ENCODE results near the gene MYBL2.

Gene MYBL2

DNA sequence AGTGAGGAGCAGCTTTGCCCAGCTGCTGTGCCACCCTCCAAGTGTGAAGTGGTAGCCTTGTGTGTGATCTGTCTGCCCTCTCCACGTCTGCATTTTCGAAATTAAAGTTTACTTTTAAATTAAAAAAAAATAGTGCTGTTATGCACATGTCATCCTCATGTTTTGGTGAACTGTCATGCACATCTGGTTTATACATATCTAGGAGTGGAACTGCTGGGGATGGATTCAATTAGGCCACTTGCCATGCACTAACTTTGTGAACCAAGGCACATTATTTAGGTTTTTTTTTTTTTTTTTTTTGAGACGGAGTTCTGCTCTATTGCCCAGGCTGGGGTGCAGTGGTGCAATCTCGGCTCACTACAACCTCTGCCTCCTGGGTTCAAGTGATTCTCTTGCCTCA is 56.3 kb downstream of the MYBL2 start:
- Mint-ChIP-seq H3K9me3 (ENCODE audit: low read depth) (no peaks in the 10 kb centered on the region), H3K4me3 (no peak overlapping the region), H3K36me3 (no peaks in the 10 kb centered on the region), H3K4me1 (ENCODE audit: low read depth) (peaks cover 75% of the 10 kb centered on the region), H3K27ac (peak overlapping the region; percentile 58), H3K27me3 (no peaks in the 10 kb centered on the region)

DNA sequence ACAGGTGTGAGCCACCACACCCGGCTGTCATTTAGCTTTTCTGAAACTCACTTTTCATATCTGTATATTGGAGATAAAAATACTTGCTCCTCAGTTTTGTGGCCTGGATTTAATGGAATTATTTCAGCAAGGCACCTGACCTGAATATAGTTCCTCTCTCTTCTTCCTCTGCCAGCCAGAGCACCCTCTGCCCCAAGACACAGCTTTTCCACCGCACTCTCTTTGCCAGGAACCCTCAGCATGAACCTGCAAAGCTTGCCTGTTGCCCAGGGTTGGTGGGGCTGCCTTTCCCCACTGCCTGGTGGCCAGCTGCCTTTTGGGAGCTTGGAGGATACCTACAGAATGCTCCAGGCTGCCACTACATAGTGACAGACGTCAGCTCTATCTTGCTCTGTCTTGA is 56.8 kb downstream of the MYBL2 start:
- peaks cover 2% of the 10 kb centered on the region for H3K36me3 Mint-ChIP-seq
- no peaks in the 10 kb centered on the region for H3K27me3 Mint-ChIP-seq
- H3K27ac Mint-ChIP-seq, result peak overlapping the region; percentile 30
- peak overlapping the region; percentile 40 for H3K4me3 Mint-ChIP-seq
- H3K9me3 Mint-ChIP-seq (ENCODE audit: low read depth), result peaks cover 3% of the 10 kb centered on the region
- peaks cover 77% of the 10 kb centered on the region for H3K4me1 Mint-ChIP-seq (ENCODE audit: low read depth)

DNA sequence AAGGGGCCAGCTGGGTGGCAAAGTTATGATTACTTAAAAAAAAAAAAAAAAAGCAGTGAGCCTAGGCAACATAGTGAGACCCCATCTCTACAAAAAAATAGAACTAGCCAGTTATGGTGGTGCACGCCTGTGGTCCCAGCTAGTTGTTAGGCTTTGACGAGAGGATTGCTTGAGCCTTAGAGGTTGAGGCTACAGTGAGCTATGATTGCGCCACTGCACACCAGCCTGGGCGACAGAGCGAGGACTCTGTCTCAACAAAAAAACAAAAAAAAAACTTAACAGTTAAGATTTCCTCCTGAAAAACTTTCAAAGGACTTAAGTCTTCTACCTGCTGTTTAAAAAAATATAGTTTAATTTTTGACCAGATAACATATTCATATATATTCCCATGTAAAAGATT is 57.5 kb downstream of the MYBL2 start:
- H3K36me3 Mint-ChIP-seq, result peaks cover 2% of the 10 kb centered on the region
- H3K4me3 Mint-ChIP-seq, result peak overlapping the region; percentile 40
- peaks cover 3% of the 10 kb centered on the region for H3K9me3 Mint-ChIP-seq (ENCODE audit: low read depth)
- H3K4me1 Mint-ChIP-seq (ENCODE audit: low read depth), result peaks cover 77% of the 10 kb centered on the region
- no peak overlapping the region for H3K27ac Mint-ChIP-seq
- no peaks in the 10 kb centered on the region for H3K27me3 Mint-ChIP-seq

DNA sequence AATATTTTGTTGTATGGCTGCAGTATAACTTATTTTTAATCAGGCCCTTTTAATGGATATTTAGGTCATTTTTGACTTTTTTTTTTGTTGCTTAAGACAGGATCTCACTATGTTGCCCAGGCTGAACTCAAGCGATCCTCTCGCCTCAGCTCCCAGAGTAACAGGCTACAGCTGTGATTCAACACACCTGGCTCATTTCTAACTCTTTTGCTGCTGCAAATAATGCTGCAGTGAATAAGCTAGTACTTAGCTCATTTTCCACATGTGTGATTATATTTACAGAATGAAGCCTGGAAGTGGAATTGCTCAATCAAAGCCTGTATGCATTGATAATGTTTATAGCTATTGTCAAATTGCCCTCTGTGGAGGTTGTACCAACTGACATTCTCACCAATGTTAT is 58.8 kb downstream of the MYBL2 start:
- Mint-ChIP-seq H3K4me1 (ENCODE audit: low read depth) (peaks cover 70% of the 10 kb centered on the region), H3K4me3 (no peak overlapping the region), H3K36me3 (peaks cover 2% of the 10 kb centered on the region), H3K27ac (peak overlapping the region; percentile 41), H3K9me3 (ENCODE audit: low read depth) (peaks cover 3% of the 10 kb centered on the region), H3K27me3 (no peaks in the 10 kb centered on the region)

DNA sequence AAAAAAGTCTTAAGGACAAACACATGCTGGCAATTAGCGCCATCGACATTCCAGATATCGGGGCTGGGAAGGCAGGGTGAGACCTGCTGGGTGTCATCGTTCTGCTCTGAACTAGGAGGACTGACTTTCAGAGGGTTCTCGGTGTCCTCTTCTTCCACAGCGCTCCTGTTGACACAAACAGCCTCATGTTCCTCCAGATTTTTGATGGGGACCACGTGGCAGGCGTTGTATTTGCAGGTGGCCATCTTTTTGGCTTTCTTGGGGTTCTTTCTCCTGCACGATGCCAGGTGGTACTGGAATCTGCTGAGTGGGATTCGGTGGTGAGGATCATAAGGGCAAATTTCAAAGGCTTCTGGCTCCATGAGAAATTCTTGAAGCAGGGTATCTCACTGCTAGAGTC is 59.4 kb downstream of the MYBL2 start:
- Mint-ChIP-seq H3K36me3 (peaks cover 2% of the 10 kb centered on the region), H3K4me3 (no peak overlapping the region), H3K27me3 (no peaks in the 10 kb centered on the region), H3K27ac (no peak overlapping the region), H3K9me3 (ENCODE audit: low read depth) (peaks cover 3% of the 10 kb centered on the region), H3K4me1 (ENCODE audit: low read depth) (peaks cover 65% of the 10 kb centered on the region)

DNA sequence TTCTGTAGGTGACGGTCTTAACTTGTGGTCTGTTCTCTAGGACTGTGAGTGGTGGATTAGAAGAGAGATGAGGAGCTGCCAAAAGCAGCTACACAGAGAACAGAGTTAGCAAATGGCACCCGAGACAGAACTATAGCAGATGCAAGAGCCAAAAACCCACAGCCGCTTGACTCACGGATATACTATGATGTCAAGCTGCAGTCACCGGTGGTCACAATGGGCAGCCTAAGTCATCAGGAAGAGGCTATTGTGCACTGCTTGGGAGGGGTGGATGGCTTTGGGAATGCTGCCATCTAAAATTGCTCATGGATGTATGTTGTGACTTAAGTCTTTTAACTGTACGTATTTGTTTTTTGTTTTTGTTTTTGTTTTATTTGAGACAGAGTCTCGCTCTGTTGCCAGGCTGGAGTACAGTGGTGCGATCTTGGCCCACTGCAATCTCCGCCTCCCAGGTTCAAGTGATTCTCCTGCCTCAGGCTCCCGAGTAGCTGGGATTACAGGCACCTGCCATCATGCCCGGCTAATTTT is 60.0 kb downstream of the MYBL2 start, which contains the start of gene GTSF1L:
TSS of gene GTSF1L (minus strand) at position 192 of the 528 bp plus-strand sequence. CDS start 308 bp downstream, outside the sequence.
- H3K27ac Mint-ChIP-seq, result peak within 1 kb of the TSS; percentile 41
- peaks cover 2% of the 10 kb centered on the region for H3K36me3 Mint-ChIP-seq
- H3K27me3 Mint-ChIP-seq, result no peaks in the 10 kb centered on the region
- peaks cover 3% of the 10 kb centered on the region for H3K9me3 Mint-ChIP-seq (ENCODE audit: low read depth)
- H3K4me1 Mint-ChIP-seq (ENCODE audit: low read depth), result peaks cover 67% of the 10 kb centered on the region
- H3K4me3 Mint-ChIP-seq, result no peak within 1 kb of the TSS

DNA sequence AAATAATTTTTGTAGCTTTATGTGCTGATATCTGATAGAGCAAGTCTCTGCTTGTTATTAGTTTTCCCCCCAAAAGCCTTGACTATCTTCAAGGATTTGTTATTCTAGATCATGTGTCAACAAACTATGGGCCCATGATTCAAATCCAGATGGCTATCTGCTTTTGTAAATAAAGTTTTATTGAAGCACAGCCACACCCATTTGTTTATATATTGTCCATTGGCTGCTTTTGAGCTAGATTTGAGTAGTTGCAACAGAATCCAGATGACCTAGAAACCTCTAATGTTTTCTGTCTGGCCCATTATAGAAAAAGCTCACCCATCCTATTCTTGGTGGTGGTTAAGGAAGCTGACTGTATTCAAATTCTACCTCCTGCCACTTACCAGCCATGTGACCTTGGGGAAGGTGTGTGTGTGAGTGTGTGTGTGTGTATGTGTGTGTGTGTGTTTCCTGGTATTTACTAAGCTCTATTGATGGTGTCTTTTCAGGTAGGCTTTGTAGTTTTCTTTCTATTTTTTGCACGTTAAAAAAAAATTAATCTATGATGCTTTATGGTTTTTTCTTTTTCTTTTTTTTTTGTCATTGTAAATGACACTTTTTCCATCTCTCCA is 61.2 kb downstream of the MYBL2 start:
- H3K27me3 Mint-ChIP-seq, result no peaks in the 10 kb centered on the region
- H3K4me1 Mint-ChIP-seq (ENCODE audit: low read depth), result peaks cover 68% of the 10 kb centered on the region
- no peak overlapping the region for H3K4me3 Mint-ChIP-seq
- peaks cover 2% of the 10 kb centered on the region for H3K36me3 Mint-ChIP-seq
- H3K27ac Mint-ChIP-seq, result peak overlapping the region; percentile 80
- H3K9me3 Mint-ChIP-seq (ENCODE audit: low read depth), result peaks cover 3% of the 10 kb centered on the region

DNA sequence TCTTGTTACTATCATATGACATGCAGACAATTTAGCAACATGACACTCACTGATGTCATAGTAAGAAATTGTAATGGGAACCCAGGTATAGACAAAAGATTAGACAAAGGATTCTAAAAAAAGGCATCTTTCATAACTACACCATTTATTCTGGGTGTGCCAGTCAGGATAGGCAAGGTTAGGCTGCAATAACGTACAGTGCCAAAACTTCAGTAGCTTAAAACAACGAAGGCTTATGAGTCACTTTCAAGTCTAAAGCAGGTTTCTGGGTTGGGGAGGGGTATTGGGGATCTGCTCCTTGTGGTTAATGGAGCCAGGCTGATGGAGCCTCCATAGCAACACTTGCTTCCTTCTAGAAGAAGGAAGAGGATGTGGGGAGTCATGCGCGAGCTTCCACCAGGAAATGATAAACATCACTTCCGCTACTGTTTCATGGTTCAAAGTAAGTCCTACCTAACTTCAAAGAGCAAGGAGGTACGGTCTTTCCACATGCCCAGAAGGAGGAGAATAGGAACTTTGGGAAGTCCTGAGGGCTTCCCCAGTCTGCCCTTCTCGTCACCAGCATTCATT is 61.9 kb downstream of the MYBL2 start:
- Mint-ChIP-seq H3K9me3 (ENCODE audit: low read depth) (peaks cover 3% of the 10 kb centered on the region), H3K4me1 (ENCODE audit: low read depth) (peaks cover 70% of the 10 kb centered on the region), H3K4me3 (no peak overlapping the region), H3K36me3 (peaks cover 2% of the 10 kb centered on the region), H3K27ac (peak overlapping the region; percentile 80), H3K27me3 (no peaks in the 10 kb centered on the region)

DNA sequence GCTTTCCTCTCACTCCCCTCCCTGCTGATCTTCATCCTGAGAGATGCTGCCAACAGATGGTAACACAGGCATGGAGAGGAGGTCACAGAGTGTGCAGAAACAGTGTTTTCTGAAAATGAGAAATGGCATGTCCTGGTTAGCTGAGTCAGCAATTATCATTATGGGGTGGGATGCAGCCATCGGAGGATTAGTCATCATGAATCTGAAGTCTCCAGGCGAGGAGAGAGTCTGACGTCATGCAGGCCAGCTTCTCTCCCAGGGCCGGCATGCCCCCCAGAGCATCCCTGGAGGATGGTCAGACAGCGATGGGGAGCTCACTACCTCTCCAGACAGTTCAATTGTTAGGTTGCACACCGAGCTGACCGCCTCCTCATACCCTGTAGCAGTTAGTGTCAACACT is 64.6 kb downstream of the MYBL2 start:
- no peaks in the 10 kb centered on the region for H3K27me3 Mint-ChIP-seq
- H3K9me3 Mint-ChIP-seq (ENCODE audit: low read depth), result peaks cover 3% of the 10 kb centered on the region
- no peak overlapping the region for H3K4me3 Mint-ChIP-seq
- peaks cover 2% of the 10 kb centered on the region for H3K36me3 Mint-ChIP-seq
- peaks cover 55% of the 10 kb centered on the region for H3K4me1 Mint-ChIP-seq (ENCODE audit: low read depth)
- H3K27ac Mint-ChIP-seq, result no peak overlapping the region

DNA sequence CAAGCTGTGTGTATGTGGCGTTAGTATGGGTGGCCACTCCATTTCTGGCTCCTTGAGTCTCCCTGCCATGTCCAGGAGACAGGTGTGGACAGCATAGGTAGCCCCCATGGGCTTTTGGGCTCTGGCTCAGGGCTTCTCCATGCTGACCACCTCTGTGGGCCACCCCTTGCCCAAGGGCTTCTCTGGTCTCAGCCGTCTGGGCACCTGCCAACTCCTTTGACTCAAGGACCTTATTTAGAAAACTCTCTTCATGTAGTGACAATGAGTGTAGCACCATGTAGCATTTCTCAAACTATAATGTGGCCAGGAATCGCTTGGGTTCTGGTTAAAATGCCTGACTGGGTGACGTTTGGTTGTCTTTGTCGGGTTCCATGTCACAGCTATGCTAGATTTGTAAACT is 65.0 kb downstream of the MYBL2 start:
- Mint-ChIP-seq H3K27me3 (no peaks in the 10 kb centered on the region), H3K4me3 (no peak overlapping the region), H3K27ac (no peak overlapping the region), H3K4me1 (ENCODE audit: low read depth) (peaks cover 57% of the 10 kb centered on the region), H3K9me3 (ENCODE audit: low read depth) (peaks cover 3% of the 10 kb centered on the region), H3K36me3 (peaks cover 2% of the 10 kb centered on the region)

DNA sequence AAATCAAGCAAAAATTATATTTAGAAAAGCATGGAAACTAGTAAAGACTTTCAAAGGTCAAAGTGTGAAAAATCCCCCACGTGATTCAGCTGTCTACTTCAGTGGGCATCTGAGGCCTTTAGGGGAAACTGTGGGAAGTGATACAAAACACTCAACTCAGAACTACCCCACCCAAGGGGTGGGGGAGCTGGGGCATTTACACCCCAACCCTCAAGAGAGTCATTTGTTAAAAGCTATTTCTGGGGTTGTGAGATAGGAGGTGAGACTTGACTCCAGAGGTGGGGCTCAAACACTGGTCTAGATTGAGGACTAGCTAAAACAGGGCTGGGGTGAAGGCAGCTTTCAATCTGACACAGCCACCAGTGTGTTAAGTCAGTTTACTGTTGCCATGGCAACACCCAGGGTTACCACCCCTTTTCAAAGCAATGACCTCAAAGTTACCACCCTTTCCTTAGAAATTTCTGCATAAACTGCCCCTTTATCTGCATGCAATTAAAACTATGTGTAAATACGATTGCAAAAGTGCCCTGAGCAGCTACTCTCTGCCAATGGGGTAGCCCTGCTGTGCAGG is 69.8 kb downstream of the MYBL2 start:
- H3K36me3 Mint-ChIP-seq, result no peaks in the 10 kb centered on the region
- no peaks in the 10 kb centered on the region for H3K9me3 Mint-ChIP-seq (ENCODE audit: low read depth)
- H3K27me3 Mint-ChIP-seq, result no peaks in the 10 kb centered on the region
- H3K4me3 Mint-ChIP-seq, result no peak overlapping the region
- H3K27ac Mint-ChIP-seq, result peak overlapping the region; percentile 68
- peaks cover 35% of the 10 kb centered on the region for H3K4me1 Mint-ChIP-seq (ENCODE audit: low read depth)

DNA sequence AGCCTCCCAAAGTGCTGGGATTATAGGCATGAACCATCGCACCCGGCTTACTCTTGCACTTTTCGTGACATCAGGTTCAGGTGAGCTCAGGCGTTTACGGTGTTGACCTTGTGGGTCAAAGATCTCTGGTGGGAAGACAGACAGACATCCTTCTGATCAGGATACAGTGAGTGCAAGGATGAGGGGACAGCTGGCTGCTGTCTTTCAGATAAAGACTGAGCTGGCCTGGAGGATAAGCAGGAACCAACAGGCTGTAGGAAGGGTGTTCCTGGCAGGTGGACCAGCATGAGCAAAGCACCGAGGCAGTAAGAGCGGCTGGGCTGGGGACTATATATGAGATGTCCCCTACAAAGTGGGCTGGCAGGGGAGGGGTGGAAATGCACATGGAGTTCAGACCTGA is 71.0 kb downstream of the MYBL2 start:
- H3K4me3 Mint-ChIP-seq, result no peak overlapping the region
- H3K27me3 Mint-ChIP-seq, result no peaks in the 10 kb centered on the region
- H3K27ac Mint-ChIP-seq, result no peak overlapping the region
- H3K36me3 Mint-ChIP-seq, result no peaks in the 10 kb centered on the region
- H3K9me3 Mint-ChIP-seq (ENCODE audit: low read depth), result no peaks in the 10 kb centered on the region
- H3K4me1 Mint-ChIP-seq (ENCODE audit: low read depth), result peaks cover 23% of the 10 kb centered on the region

DNA sequence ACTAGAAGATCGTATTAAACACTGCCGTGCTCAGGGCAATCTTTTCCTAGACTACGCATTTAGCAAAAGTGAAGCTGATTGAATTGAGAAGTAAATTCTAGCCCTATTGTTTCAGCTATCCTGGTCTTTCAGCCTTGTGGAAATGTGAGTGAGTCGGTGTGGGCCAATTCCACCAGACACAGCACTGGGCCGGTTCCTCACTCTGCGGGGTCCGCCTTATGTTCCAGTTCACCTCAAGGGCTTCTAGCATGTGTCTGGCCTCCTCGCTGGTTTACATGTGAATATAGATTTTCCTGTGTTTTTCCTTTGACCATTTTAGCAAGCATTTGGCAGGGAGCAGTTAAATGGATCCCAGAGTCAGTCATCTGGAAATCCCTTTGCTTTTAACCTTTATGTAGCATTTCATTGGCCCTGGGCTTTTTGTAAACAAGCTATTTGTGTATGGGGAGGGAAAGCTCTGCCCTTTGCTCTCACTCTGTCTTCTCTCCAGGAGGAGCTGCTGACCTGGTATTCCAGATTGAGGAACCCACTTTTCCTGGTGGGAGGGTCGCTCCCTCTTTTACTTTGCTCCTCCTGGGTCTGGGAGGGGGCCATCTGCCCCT is 72.3 kb downstream of the MYBL2 start:
- Mint-ChIP-seq H3K4me3 (no peak overlapping the region), H3K27ac (no peak overlapping the region), H3K9me3 (ENCODE audit: low read depth) (no peaks in the 10 kb centered on the region), H3K4me1 (ENCODE audit: low read depth) (peaks cover 11% of the 10 kb centered on the region), H3K27me3 (no peaks in the 10 kb centered on the region), H3K36me3 (no peaks in the 10 kb centered on the region)

DNA sequence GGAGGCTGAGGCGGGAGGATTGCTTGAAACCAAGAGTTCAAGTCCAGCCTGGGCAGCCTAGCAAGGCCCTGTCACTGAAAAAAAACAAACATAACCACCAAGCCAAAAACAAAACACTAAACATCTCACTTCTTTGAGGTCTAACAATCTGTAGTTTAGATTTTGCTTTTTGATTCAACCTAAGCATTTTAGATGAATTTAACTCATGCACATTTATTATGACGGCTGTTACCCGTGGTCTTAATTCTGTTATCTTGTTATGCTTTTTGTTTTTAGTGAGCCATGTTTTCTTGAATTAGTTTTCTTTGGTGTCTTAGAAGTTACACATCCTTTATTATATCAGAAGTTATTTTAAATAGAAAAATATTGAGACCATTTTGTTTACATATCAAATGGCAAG is 73.7 kb downstream of the MYBL2 start:
- Mint-ChIP-seq H3K27me3 (no peaks in the 10 kb centered on the region), H3K9me3 (ENCODE audit: low read depth) (no peaks in the 10 kb centered on the region), H3K36me3 (no peaks in the 10 kb centered on the region), H3K27ac (no peak overlapping the region), H3K4me3 (no peak overlapping the region), H3K4me1 (ENCODE audit: low read depth) (peaks cover 17% of the 10 kb centered on the region)

DNA sequence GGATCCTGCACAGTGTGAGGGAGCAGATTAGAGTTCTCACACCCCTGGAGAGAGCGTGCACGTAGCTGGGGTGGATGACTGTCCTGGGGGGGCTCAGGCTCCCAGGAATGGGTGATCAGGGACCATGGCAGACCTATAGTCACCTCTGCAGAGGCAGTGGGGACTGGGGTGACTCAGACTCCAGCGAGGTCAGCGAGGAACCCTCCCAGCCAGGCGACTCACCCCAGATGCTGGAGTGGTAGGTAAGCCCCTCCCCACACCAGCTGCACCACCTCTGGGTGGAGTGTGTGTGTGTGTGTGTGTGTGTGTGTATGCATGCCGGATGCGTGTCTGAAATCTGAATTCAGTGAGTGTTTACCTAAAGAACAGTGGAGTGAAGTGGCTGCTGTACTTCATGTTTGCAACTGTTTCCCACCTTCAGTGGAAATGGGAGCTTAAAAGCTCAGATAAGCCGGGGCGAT is 77.3 kb downstream of the MYBL2 start:
- H3K4me1 Mint-ChIP-seq (ENCODE audit: low read depth), result peaks cover 14% of the 10 kb centered on the region
- no peak overlapping the region for H3K27ac Mint-ChIP-seq

More for the DNA sequence above, 77.3 kb downstream of the MYBL2 start:
- Mint-ChIP-seq H3K9me3 (ENCODE audit: low read depth) (no peaks in the 10 kb centered on the region), H3K27me3 (no peaks in the 10 kb centered on the region), H3K4me3 (no peak overlapping the region), H3K36me3 (no peaks in the 10 kb centered on the region)

Measured in activated naive CD8-positive, alpha-beta T cell (primary cell).